Smooth muscle cell (in vitro differentiated cells): ENCODE results near the gene LPCAT1. TPM values are rescaled to one million over a fixed set of nuclear protein-coding genes. Genes with fewer than 3 reads are reported as not detected.

Experiments
- DNase-seq: peaks from one replicate; lab custom pipeline; 2025; ENCODE audit not compliant: unreplicated experiment; lab: John Stamatoyannopoulos, UW
- H2AFZ ChIP-seq: fragments of 200-600 bp; sonication (generic); 2 replicates; pipeline ENCODE4 v1.6.0; 2016; ENCODE audit warnings: antibody characterized with exemption, low read depth, mild to moderate bottlenecking
- H3F3A ChIP-seq: fragments of 200-600 bp; sonication (generic); 2 replicates; pipeline ENCODE4 v1.6.0; 2017; ENCODE audit warnings: antibody characterized with exemption, low read depth
- H3K27ac ChIP-seq: fragments of 200-600 bp; sonication (generic); 2 replicates; pipeline ENCODE4 v1.5.1; 2016; ENCODE audit warnings: low read depth, mild to moderate bottlenecking
- H3K27me3 ChIP-seq: fragments of 200-600 bp; sonication (generic); 2 replicates; pipeline ENCODE4 v1.6.1; 2016; ENCODE audit warnings: low read depth, mild to moderate bottlenecking
- H3K36me3 ChIP-seq: fragments of 200-600 bp; sonication (generic); 2 replicates; pipeline ENCODE4 v1.5.1; 2016; ENCODE audit warnings: low read depth
- H3K4me1 ChIP-seq: fragments of 200-600 bp; sonication (generic); 2 replicates; pipeline ENCODE4 v1.5.1; 2016; ENCODE audit warnings: low read depth
- H3K4me2 ChIP-seq: fragments of 200-600 bp; sonication (generic); 2 replicates; pipeline ENCODE4 v1.6.0; 2016; ENCODE audit warnings: mild to moderate bottlenecking
- H3K4me3 ChIP-seq: fragments of 200-600 bp; sonication (generic); 2 replicates; pipeline ENCODE4 v1.5.1; 2016; ENCODE audit warnings: mild to moderate bottlenecking
- H3K79me2 ChIP-seq: fragments of 200-600 bp; sonication (generic); 2 replicates; pipeline ENCODE4 v1.6.0; 2016; ENCODE audit warnings: low read depth, mild to moderate bottlenecking
- H3K9ac ChIP-seq: fragments of 200-600 bp; sonication (generic); 2 replicates; pipeline ENCODE4 v1.6.0; 2016; ENCODE audit warnings: low read depth
- H3K9me3 ChIP-seq: fragments of 200-600 bp; sonication (generic); replicated peaks from 2 replicates; pipeline ENCODE4 v1.5.1; 2016; ENCODE audit warnings: low read depth
- H4K20me1 ChIP-seq: fragments of 200-600 bp; sonication (generic); 2 replicates; pipeline ENCODE4 v1.6.0; 2016; ENCODE audit warnings: low read depth
- WGBS: methylation state at CpG from one replicate; pipeline ENCODE4 v1.1.7; 2016; ENCODE audit warnings: low lambda C conversion rate; 5-methylcytosine and 5-hydroxymethylcytosine counted together
- polyA plus RNA-seq: library from polyadenylated mRNA; unstranded; fragments of >200 nt; fragmentation: Nextera tagmentation; extraction: Ambion mirVana; gene quantifications from 2 replicates; pipeline ENCODE4 v1.2.1, GENCODE V29; 2016
- total RNA-seq: library from RNA; depleted of rRNA; stranded (reverse); fragments of >200 nt; gene quantifications from 2 replicates; pipeline ENCODE4 v1.2.3, GENCODE V29; 2014
- TF ChIP-seq, protein P1 (sequence below): fragments of 200-600 bp; sonication (generic); IDR thresholded peaks from 2 replicates; pipeline ENCODE4 v1.5.1; 2017; ENCODE audit warnings: borderline replicate concordance, mild to moderate bottlenecking, antibody characterized with exemption; ENCODE audit not compliant: insufficient read depth, poor library complexity, severe bottlenecking

The LPCAT1 gene
- total and polyA plus RNA-seq, 2 experiments from 2014 or later, result 42.7 to 50.1 TPM

DNA sequence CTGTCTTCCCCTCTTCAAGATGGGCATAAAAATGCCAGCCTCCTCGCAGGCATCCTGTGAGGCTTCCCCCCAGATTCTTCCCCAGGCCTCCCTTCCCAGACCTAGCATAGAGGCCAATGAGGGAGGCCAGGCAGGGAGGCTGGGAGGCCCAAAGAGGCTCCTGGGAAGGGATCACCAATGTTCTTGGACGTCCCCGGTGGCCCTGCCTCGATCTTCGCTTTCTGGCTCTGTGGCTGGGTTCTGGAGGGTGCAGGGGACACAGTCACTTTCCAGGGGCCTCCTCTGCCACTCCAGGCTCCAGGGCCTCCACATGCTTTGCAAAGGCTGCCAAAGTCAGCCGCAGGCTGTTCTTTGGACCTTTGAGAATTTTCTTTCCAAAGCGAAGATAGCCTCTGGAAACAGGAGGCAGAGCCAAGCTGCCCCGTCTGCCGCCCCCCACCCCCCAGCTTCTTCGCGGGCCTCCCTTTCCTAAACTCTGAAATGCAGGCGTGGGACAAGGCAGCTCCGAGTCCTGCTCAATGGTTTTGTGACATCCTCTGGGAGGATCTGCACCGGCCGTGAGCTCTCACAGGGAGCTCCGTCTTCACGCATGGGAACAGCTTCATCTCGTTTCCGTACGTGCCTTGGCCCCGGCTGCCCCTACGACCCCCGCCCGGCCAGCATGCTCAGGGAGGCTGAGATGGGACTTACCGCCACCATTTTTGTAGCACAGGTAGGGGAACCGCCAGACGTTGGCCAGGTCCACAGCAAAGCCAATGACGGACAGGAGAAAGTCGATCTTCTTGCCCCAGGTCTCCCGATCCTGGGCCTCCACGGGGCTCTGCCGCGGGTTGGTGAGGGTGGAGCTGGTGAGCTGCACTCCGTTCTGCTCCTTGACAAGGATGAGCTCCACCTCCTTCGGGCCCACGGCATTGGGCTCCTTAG lies 81.3 kb downstream of the LPCAT1 start:
- Histone ChIP-seq H3K27ac (no peak overlapping the region), H3K27me3 (peaks cover 64% of the 10 kb centered on the region)

GRCh38 chr5:1441166-1441865 lies 82.4 kb downstream of the LPCAT1 start:
- Histone ChIP-seq H3K4me1 (peaks cover 7% of the 10 kb centered on the region), H3K4me3 (no peak overlapping the region), H3K9me3 (no peaks in the 10 kb centered on the region), H3K79me2 (no peaks in the 10 kb centered on the region), H3K27me3 (peaks cover 52% of the 10 kb centered on the region), H4K20me1 (no peaks in the 10 kb centered on the region), H3F3A (no peaks in the 10 kb centered on the region), H3K27ac (no peak overlapping the region), H3K36me3 (no peaks in the 10 kb centered on the region), H3K9ac (no peak overlapping the region), H2AFZ (no peak overlapping the region), H3K4me2 (no peak overlapping the region)
- TF ChIP-seq, protein P1, sequence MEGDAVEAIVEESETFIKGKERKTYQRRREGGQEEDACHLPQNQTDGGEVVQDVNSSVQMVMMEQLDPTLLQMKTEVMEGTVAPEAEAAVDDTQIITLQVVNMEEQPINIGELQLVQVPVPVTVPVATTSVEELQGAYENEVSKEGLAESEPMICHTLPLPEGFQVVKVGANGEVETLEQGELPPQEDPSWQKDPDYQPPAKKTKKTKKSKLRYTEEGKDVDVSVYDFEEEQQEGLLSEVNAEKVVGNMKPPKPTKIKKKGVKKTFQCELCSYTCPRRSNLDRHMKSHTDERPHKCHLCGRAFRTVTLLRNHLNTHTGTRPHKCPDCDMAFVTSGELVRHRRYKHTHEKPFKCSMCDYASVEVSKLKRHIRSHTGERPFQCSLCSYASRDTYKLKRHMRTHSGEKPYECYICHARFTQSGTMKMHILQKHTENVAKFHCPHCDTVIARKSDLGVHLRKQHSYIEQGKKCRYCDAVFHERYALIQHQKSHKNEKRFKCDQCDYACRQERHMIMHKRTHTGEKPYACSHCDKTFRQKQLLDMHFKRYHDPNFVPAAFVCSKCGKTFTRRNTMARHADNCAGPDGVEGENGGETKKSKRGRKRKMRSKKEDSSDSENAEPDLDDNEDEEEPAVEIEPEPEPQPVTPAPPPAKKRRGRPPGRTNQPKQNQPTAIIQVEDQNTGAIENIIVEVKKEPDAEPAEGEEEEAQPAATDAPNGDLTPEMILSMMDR, result no peak
- 93% methylated on average over 24 of the region's 24 CpGs for WGBS
- DNase-seq, result no peak

More for the DNA sequence above, 81.3 kb downstream of the LPCAT1 start:
- Histone ChIP-seq H3F3A (no peaks in the 10 kb centered on the region), H2AFZ (no peak overlapping the region), H3K4me1 (peaks cover 7% of the 10 kb centered on the region), H3K9me3 (no peaks in the 10 kb centered on the region), H3K36me3 (no peaks in the 10 kb centered on the region), H4K20me1 (no peaks in the 10 kb centered on the region), H3K79me2 (no peaks in the 10 kb centered on the region), H3K4me2 (no peak overlapping the region), H3K4me3 (no peak overlapping the region), H3K9ac (no peak overlapping the region)
- TF ChIP-seq, protein P1, result no peak
- no peak for DNase-seq
- 83% methylated on average over 36 of the region's 36 CpGs for WGBS

DNA sequence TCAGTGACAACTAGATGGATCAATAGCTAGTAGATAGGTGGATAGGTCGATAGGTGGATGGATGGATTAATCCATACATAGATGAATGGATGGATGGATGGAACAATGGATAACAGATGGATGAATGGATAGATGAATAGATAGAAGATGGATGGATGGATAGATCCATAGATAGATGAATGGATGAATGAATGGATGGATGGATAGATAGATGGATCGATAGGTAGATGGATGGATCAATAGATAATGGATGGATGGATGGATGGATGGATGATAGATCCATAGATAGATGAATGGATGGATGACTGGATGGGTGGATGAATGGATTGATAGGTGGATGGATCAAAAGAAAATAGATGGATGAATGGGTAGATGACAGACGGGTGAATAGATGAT lies 83.7 kb downstream of the LPCAT1 start:
- Histone ChIP-seq H3K9me3 (no peaks in the 10 kb centered on the region), H3K4me1 (peaks cover 6% of the 10 kb centered on the region), H3K9ac (no peak overlapping the region), H3K4me3 (no peak overlapping the region), H2AFZ (no peak overlapping the region), H3K79me2 (no peaks in the 10 kb centered on the region), H3F3A (no peaks in the 10 kb centered on the region), H4K20me1 (no peaks in the 10 kb centered on the region), H3K4me2 (no peak overlapping the region), H3K27me3 (peaks cover 40% of the 10 kb centered on the region), H3K36me3 (no peaks in the 10 kb centered on the region), H3K27ac (no peak overlapping the region)
- WGBS, result 90% methylated on average over 3 of the region's 3 CpGs
- DNase-seq, result no peak
- TF ChIP-seq, protein P1, result no peak
